ENCODE data around the gene TMEM244. TPM values are rescaled to one million over a fixed set of nuclear protein-coding genes. Genes with fewer than 3 reads are reported as not detected.

Gene TMEM244
- total RNA-seq, 1 experiment from 2014 or later, result not detected

DNA sequence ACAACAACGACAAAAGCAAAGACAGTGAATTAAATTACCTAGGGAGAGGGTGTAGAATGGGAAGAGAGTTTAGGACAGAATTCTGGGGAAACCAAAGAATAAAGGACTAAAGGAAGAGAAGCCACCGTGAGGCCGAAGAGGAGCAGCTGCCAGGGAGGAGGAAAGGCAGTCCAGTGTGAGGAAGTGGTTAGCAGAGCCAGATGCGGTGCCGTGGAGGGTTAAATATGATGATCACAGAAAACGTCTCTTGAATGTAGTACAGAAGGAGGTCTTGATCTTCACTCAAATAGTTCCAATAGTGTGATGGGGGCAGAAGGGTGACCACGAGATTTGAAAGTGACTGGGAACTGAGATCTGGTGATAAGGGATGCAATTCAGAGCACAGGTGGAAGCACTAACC is 67.7 kb downstream of the TMEM244 start:
- DNase-seq (no peak), ATAC-seq (no peak)
- H3K9me3 ChIP-seq (ENCODE audit: low read length), result no peaks in the 10 kb centered on the region
- H3K9me2 ChIP-seq (replicated peaks; ENCODE audit: low read length), result no peaks in the 10 kb centered on the region
- intact Hi-C loops (cut with micrococcal nuclease), result no loop called here
- no peak overlapping the region for H3K9ac ChIP-seq (ENCODE audit: low read length)
- H3K4me3 ChIP-seq (ENCODE audit: low read length), result no peak overlapping the region
- ChIA-PET CTCF (no interaction called here), POLR2A (ENCODE audit: unreplicated experiment) (no interaction called here)
- no peaks in the 10 kb centered on the region for H4K20me1 ChIP-seq (ENCODE audit: low read length)
- no peak overlapping the region for H3K27ac ChIP-seq (ENCODE audit: low read length)
- no peaks in the 10 kb centered on the region for H3F3A ChIP-seq (ENCODE audit: low read length, unreplicated experiment)
- no peak overlapping the region for H2AFZ ChIP-seq (ENCODE audit: low read length)
- H3K79me2 ChIP-seq (ENCODE audit: low read length), result no peaks in the 10 kb centered on the region
- BruUV-seq (replicated peaks), result no TSS peak
- no peaks in the 10 kb centered on the region for H3K27me3 ChIP-seq (ENCODE audit: low read length)
- H3K4me2 ChIP-seq (ENCODE audit: low read length), result no peak overlapping the region
- TF ChIP-seq CTCF (conservative IDR thresholded peaks at IDR 0.05; ENCODE audit: low read depth, low read length) (no peak), EZH2phosphoT487 (IDR thresholded peaks at IDR 0.05; ENCODE audit: borderline replicate concordance, low read length) (no peak), EZH2 (IDR thresholded peaks at IDR 0.05; ENCODE audit: low read length, unreplicated experiment) (no peak)
- no peaks in the 10 kb centered on the region for H3K36me3 ChIP-seq (ENCODE audit: low read depth, low read length)
- no peaks in the 10 kb centered on the region for H3K4me1 ChIP-seq (ENCODE audit: insufficient read depth, low read length)

DNA sequence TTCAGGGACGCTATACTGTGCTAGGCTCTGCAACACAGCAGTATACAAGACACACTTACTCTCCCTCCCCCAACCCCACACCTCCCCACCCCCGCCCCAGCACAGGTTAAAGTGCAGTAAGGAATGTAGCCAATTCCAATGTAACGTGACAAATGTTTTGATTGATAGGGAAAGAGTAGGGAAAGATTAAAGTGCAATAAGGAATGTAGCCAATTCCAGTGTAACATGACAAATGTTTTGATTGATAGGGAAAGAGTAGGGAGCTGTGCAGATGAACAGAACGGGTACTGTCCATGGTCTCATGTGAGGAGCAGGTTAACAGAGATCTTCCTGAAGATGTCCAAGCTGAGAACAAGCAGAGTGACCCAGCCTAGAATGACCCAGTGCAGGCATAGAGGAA is 69.1 kb downstream of the TMEM244 start:
- TF ChIP-seq EZH2 (IDR thresholded peaks at IDR 0.05; ENCODE audit: low read length, unreplicated experiment) (no peak), EZH2phosphoT487 (IDR thresholded peaks at IDR 0.05; ENCODE audit: borderline replicate concordance, low read length) (no peak)
- no peak for DNase-seq
- H2AFZ ChIP-seq (ENCODE audit: low read length), result no peak overlapping the region
- no peaks in the 10 kb centered on the region for H3K4me1 ChIP-seq (ENCODE audit: insufficient read depth, low read length)
- H3F3A ChIP-seq (ENCODE audit: low read length, unreplicated experiment), result no peaks in the 10 kb centered on the region
- H4K20me1 ChIP-seq (ENCODE audit: low read length), result no peaks in the 10 kb centered on the region
- no peaks in the 10 kb centered on the region for H3K36me3 ChIP-seq (ENCODE audit: low read depth, low read length)
- H3K4me3 ChIP-seq (ENCODE audit: low read length), result no peak overlapping the region
- no peaks in the 10 kb centered on the region for H3K27me3 ChIP-seq (ENCODE audit: low read length)
- no peak overlapping the region for H3K9ac ChIP-seq (ENCODE audit: low read length)
- POLR2A ChIA-PET (ENCODE audit: unreplicated experiment), result no interaction called here
- CTCF ChIA-PET, result no interaction called here
- no peak overlapping the region for H3K4me2 ChIP-seq (ENCODE audit: low read length)
- H3K79me2 ChIP-seq (ENCODE audit: low read length), result no peaks in the 10 kb centered on the region
- H3K27ac ChIP-seq (ENCODE audit: low read length), result no peak overlapping the region
- no TSS peak for BruUV-seq (replicated peaks)
- no peak for ATAC-seq
- H3K9me3 ChIP-seq (ENCODE audit: low read length), result no peaks in the 10 kb centered on the region
- no peaks in the 10 kb centered on the region for H3K9me2 ChIP-seq (replicated peaks; ENCODE audit: low read length)
- intact Hi-C loops (cut with micrococcal nuclease), result no loop called here

DNA sequence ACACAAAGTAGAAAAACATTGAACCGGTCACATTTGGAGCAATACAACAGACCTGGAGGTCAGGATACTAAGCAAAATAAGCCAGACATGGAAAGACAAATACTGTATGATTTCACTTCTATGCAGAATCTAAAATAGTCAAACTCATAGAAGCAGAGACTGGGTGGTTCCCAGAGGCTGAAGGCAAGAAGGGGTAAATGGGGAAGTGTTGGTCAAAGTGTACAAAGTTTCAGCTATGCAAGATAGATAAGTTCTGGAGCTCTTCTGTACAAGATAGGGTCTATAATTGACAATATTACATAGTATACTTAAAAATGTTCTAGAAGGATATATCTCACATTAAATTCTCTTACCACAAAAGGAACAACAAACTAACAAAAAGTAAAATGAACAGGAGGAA is 70.3 kb downstream of the TMEM244 start:
- no peak overlapping the region for H3K4me2 ChIP-seq (ENCODE audit: low read length)
- H2AFZ ChIP-seq (ENCODE audit: low read length), result no peak overlapping the region
- no peaks in the 10 kb centered on the region for H3F3A ChIP-seq (ENCODE audit: low read length, unreplicated experiment)
- no peaks in the 10 kb centered on the region for H3K9me2 ChIP-seq (replicated peaks; ENCODE audit: low read length)
- H3K27me3 ChIP-seq (ENCODE audit: low read length), result no peaks in the 10 kb centered on the region
- TF ChIP-seq CTCF (conservative IDR thresholded peaks at IDR 0.05; ENCODE audit: low read depth, low read length) (no peak), EZH2phosphoT487 (IDR thresholded peaks at IDR 0.05; ENCODE audit: borderline replicate concordance, low read length) (no peak), EZH2 (IDR thresholded peaks at IDR 0.05; ENCODE audit: low read length, unreplicated experiment) (no peak)
- H3K9me3 ChIP-seq (ENCODE audit: low read length), result no peaks in the 10 kb centered on the region
- no peak overlapping the region for H3K27ac ChIP-seq (ENCODE audit: low read length)
- no peak overlapping the region for H3K4me3 ChIP-seq (ENCODE audit: low read length)
- no peak for ATAC-seq
- POLR2A ChIA-PET (ENCODE audit: unreplicated experiment), result no interaction called here
- intact Hi-C loops (cut with micrococcal nuclease), result no loop called here
- no peak for DNase-seq
- no peak overlapping the region for H3K9ac ChIP-seq (ENCODE audit: low read length)
- no peaks in the 10 kb centered on the region for H3K79me2 ChIP-seq (ENCODE audit: low read length)
- no peaks in the 10 kb centered on the region for H3K4me1 ChIP-seq (ENCODE audit: insufficient read depth, low read length)
- H4K20me1 ChIP-seq (ENCODE audit: low read length), result no peaks in the 10 kb centered on the region
- no peaks in the 10 kb centered on the region for H3K36me3 ChIP-seq (ENCODE audit: low read depth, low read length)
- no TSS peak for BruUV-seq (replicated peaks)
- CTCF ChIA-PET, result no interaction called here
